ENCODE results near the gene APOC1.
"Not testable (repeated sequence)": the region's sequence is repeated elsewhere in the genome, so short reads cannot be mapped to it uniquely, and the experiment has no call there.

The APOC1 gene

GRCh38 chr19:44913512-44914432, 636 bp upstream of the APOC1 start:
- DNase-seq (ENCODE audit: low read depth), result not testable (repeated sequence)

GRCh38 chr19:44924243-44924725, 9.9 kb downstream of the APOC1 start:
- no peak for DNase-seq (ENCODE audit: low read depth)

DNA sequence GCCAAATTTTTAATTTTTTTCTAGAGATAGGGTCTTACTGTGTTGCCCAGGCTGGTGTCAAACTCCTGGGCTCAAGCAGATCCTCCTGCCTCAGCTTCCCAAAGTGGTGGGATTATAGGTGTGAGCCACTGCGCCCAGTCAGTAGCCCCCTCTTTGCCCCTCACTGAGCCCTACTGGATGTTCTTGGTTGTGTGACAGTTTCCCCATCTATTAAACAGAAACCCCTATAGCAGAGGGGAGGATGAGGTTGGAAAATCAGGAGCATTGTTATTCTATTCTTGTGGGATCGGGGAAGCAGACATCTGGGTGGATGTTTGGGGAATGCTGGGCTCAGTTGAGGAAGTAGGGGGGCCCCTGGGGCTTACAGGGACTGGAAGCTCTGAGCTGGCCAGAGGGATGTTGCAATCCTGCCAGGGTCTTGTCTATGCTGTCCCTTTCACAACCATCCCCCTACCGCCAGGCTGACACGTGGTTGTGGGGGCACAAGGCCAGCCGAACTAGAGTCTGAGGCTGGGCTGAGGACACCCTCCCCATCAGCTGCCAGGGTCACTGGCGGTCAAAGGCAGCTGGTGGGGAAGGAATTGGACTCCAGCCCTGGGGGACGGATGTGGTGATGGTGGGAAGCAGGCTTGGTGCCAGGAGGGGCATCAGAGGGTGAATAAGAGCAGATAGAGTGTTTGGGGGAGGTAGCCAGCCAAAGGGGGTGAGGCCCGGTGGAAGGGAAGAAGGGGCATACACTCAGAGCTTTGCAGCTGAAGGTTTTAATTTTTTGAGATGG, 10.9 kb downstream of the APOC1 start:
- no peak for DNase-seq (ENCODE audit: low read depth)

GRCh38 chr19:44926245-44927077, 12.1 kb downstream of the APOC1 start:
- not testable (repeated sequence) for DNase-seq (ENCODE audit: low read depth)

- DNase-seq (ENCODE audit: low read depth), result no peak
These were observed 13.3 kb downstream of the APOC1 start for GRCh38 chr19:44927746-44928145.

GRCh38 chr19:44930088-44930487, 15.7 kb downstream of the APOC1 start:
- no peak for DNase-seq (ENCODE audit: low read depth)

DNA sequence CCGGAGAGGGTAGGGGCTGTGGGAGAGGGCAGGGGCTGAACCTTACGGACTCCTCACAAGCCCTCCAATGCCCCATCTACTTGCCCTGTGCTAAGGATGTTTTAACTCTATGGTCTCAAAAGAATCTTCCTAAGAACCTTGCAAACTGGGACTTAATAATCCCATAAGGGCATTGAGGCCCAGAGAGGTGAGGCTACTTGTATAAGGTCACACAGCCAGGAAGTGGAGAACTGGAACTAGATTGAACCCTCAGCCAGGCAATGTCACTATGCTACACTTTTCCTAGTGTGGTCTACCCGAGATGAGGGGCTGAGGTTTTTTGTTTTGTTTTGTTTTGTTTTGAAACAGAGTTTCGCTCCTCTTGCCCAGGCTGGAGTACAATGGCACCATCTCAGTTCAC, 17.1 kb downstream of the APOC1 start:
- no peak for DNase-seq (ENCODE audit: low read depth)

- no peak for DNase-seq (ENCODE audit: low read depth)
These were observed 25.3 kb downstream of the APOC1 start for GRCh38 chr19:44939668-44940067.

DNA sequence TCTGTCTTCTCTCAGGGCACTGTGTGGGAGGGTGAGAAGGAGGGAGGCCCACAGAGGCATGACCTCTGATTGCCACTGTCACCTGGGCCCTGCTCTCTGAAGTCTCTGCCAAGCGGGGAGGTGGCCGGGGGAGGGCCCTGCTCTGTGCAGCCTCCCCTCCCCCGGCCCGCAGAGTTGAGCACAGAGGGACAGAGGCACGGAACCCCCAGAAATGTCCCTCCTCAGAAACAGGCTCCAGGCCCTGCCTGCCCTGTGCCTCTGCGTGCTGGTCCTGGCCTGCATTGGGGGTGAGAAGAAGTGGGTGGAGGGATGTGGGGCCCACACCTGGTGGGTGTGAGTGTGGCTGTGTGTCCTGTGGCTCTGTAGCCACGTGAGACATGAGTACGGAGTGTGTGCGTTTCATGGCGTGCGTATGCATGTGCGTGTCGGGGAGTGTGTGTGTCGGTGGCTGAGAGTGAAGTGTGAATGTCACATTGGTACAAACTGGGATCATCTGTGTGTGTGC, 27.7 kb downstream of the APOC1 start, which contains the start of gene APOC4:
TSS of gene APOC4 (plus strand) at position 171 of the 505 bp plus-strand sequence. CDS start at position 212, 41 bp downstream.
- DNase-seq (ENCODE audit: low read depth), result no peak

DNA sequence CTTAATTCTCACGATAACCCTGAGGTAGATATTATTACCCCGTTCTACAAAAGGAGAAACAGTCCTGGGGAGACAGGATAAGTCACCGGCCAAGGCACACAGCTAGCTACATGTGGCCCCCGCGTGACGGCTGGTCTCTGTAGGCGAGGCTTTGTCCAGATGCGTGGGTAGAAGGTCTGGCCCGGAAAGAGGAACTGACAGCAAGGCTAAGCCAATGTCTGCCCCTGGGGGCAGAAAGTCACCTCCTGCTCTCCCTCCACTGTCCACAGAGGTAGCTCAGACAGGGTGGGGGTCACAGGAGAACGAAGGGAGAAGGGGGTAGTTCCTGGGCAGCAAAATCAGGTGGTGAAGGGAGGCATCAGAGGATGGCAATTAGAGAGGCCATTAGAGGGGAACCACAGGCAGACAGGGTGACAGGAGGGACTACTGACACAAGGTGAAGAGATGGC, 29.4 kb downstream of the APOC1 start:
- no peak for DNase-seq (ENCODE audit: low read depth)

DNA sequence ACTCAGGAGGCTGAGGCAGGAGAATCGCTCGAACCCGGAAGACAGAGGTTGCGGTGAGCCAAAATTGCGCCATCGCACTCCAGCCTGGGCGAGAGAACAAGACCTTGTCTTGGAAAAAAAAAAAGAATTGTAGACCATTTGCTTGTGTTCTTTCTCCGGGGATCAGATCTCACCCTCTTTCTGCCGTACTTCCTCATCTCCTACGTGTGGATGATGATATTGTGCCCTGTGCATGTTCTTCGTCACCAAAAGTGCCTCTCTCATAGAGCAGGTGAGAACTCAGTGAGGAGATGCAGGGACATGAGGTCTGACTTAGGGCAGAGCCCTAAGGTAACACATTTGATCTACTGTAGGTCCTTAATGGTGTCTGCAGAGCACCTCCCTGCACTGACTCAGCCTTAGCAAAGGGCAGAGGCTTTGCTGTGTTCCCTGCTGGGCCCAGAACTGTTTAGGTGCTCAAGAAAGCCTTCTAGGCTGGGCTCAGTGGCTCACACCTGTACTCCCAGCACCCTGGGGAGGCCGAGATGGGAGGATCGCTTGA, 32.7 kb downstream of the APOC1 start:
- DNase-seq (ENCODE audit: low read depth), result no peak

GRCh38 chr19:44948237-44948636, 33.8 kb downstream of the APOC1 start:
- no peak for DNase-seq (ENCODE audit: low read depth)

DNA sequence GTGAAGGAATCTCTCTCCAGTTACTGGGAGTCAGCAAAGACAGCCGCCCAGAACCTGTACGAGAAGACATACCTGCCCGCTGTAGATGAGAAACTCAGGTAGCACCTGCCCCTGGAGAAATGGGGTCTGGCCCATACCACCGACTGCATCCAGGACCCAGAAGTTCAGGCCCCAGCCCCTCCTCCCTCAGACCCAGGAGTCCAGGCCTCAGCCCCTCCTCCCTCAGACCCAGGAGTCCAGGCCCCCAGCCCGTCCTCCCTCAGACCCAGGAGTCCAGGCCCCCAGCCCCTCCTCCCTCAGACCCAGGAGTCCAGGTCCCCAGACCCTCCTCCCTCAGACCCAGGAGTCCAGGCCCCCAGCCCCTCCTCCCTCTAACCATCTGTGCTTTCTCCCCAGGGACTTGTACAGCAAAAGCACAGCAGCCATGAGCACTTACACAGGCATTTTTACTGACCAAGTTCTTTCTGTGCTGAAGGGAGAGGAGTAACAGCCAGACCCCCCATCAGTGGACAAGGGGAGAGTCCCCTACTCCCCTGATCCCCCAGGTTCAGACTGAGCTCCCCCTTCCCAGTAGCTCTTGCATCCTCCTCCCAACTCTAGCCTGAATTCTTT, 34.5 kb downstream of the APOC1 start:
- DNase-seq (ENCODE audit: low read depth), result no peak

DNA sequence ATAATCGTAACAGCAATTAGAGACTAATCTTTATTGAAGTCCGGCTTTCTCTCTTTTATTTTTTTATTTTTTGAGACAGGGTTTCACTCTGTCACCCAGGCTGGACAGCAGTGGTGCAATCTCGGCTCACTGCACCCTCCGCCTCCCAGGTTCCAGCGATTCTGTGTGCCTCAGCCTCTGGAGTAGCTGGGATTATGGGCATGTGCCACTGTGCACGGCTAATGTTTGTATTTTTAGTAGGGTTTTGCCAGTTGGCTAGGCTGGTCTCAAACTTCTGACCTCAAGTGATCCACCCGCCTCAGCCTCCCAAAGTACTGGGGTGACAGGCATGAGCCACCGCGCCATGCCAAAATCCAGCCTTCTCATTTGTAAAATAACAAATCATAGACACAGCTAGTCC, 35.1 kb downstream of the APOC1 start:
- DNase-seq (ENCODE audit: low read depth), result no peak

GRCh38 chr19:44951179-44952159, 37.1 kb downstream of the APOC1 start:
- DNase-seq (ENCODE audit: low read depth), result peak; percentile 15

DNA sequence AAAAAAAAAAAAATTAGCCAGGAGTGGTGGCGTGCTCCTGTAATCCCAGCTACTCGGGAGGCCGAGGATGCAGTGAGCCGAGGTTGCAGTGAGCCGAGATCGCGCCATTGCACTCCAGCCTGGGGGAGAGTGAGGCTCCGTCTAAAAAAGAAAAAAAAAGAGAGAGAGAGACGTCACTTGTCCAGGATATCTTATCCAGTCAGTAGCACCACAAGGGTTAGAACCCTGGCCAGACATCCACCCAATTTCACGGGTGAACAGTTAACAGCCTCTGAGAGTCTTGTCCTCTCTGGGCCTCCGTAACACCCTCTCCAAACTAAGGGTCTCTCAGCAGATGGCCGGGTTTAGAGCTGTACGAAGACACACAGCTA, 39.9 kb downstream of the APOC1 start:
- DNase-seq (ENCODE audit: low read depth), result no peak

DNA sequence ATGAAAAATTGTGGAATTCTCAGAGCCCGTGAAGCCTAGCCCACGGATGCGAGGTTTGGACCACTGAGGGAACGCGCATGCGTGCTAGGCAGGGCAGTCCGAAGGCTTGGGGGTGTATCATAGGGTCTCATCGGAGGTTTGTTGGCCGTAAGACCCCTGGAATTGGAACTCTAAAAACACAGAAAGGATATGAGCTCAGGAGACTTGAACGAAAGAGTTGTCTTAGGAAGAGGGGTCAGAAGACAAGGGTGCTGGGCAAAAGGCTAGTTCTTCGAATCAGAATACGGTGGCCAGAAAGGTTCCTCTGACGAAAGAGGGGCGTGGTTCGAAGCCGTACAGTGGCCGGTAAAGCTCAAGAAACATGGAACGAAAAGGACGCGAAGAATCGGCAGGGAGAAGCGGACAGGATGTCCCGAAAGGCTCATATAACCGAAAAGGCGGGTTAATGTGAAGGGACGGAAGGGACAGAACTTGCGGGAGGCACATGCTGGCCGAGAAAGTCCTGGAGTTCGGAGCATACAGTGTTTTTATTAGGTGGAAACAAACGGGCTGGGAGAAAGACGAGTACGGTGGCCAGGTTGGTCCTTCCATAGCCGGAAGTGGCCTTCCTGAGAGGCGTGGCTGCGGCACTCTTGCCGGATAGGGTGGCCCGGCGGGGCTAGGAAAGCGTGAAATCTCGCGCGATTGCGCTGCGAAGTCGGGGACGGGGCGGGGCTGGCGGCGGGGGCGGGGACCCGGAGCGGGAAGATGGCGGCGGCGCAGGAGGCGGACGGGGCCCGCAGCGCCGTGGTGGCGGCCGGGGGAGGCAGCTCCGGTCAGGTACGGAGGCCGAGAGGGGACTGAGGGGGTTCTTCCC, 40.5 kb downstream of the APOC1 start, which contains the start of gene CLPTM1:
TSS of gene CLPTM1 (plus strand) at position 732 of the 856 bp plus-strand sequence. CDS start at position 748, 16 bp downstream.
- peak; percentile 94 for DNase-seq (ENCODE audit: low read depth)

All from activated T-helper 1 cell treated with Interleukin-2 at 50 U/mL for 16 hours (primary cell).